ENCODE data around the gene CBARP.

CBARP gene

DNA sequence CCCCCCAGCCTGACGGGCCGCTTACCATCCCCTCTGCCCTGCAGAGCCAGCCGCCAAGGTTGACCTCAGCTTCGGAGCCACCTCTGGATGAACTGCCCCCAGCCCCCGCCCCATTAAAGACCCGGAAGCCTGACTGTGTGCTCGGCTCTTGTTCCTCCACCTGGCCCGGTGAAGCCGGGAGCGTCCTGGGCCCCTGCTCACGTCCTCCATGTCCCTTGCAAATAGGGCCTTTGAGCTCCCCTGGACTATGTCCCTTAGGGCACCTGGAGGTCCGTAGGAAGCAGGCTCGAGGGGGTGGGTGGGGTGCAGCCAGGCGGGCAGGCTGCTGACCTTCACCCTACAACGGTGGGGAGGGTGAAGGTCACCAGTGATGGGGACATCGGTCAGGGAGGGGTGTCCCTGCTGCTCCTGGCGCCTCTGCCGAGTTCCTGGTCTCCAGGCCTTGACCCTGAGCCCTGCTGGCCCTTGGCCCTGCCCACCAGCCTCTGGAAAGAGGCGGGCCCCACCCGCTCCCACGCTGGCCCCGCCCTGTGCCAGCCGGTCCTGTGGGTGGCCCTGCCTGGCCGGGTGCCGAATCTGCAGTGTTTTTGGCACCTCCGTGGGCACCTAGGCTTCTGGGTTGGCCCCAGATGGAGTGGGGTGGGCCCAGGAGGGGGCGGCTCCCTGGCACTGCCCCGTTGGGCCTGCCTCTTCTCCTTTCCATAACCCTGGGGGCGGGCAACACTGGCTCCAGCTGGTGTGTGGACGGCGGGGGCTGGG, 7.1 kb upstream of the CBARP start (continued):
- TF ChIP-seq ZSCAN16 (tag by site-specific recombination; IDR thresholded peaks at IDR 0.05) = no peak
- no peak for TF ChIP-seq ZNF311 (tag by site-specific recombination; IDR thresholded peaks at IDR 0.05; ENCODE audit: borderline replicate concordance)
- TF ChIP-seq, protein P1, sequence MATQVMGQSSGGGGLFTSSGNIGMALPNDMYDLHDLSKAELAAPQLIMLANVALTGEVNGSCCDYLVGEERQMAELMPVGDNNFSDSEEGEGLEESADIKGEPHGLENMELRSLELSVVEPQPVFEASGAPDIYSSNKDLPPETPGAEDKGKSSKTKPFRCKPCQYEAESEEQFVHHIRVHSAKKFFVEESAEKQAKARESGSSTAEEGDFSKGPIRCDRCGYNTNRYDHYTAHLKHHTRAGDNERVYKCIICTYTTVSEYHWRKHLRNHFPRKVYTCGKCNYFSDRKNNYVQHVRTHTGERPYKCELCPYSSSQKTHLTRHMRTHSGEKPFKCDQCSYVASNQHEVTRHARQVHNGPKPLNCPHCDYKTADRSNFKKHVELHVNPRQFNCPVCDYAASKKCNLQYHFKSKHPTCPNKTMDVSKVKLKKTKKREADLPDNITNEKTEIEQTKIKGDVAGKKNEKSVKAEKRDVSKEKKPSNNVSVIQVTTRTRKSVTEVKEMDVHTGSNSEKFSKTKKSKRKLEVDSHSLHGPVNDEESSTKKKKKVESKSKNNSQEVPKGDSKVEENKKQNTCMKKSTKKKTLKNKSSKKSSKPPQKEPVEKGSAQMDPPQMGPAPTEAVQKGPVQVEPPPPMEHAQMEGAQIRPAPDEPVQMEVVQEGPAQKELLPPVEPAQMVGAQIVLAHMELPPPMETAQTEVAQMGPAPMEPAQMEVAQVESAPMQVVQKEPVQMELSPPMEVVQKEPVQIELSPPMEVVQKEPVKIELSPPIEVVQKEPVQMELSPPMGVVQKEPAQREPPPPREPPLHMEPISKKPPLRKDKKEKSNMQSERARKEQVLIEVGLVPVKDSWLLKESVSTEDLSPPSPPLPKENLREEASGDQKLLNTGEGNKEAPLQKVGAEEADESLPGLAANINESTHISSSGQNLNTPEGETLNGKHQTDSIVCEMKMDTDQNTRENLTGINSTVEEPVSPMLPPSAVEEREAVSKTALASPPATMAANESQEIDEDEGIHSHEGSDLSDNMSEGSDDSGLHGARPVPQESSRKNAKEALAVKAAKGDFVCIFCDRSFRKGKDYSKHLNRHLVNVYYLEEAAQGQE (tag by site-specific recombination; IDR thresholded peaks at IDR 0.05) = 0 out of 2 replicates have a peak, but pooled peaks have one; percentile 1
- no peak for TF ChIP-seq ZNF624 (tag by site-specific recombination; IDR thresholded peaks at IDR 0.05)
- TF ChIP-seq ZNF112 (tag by site-specific recombination; IDR thresholded peaks at IDR 0.05) = no peak
- no peak for TF ChIP-seq GLI2 (tag by site-specific recombination; IDR thresholded peaks at IDR 0.05; ENCODE audit: borderline replicate concordance, low read depth)
- TF ChIP-seq ZNF473 (tag by site-specific recombination; IDR thresholded peaks at IDR 0.05) = no peak
- no peak for TF ChIP-seq MEIS1 (CRISPR knock-in tag; IDR thresholded peaks at IDR 0.05; ENCODE audit: borderline replicate concordance)
- no peak for TF ChIP-seq ZNF747 (tag by site-specific recombination; IDR thresholded peaks at IDR 0.05)
- TF ChIP-seq ZEB2 (tag by site-specific recombination; IDR thresholded peaks at IDR 0.05) = no peak; the same call in 1 of the 2 replicates
- TF ChIP-seq REPIN1 (tag by site-specific recombination; IDR thresholded peaks at IDR 0.05; ENCODE audit: low read depth) = no peak
- TF ChIP-seq, protein P2, sequence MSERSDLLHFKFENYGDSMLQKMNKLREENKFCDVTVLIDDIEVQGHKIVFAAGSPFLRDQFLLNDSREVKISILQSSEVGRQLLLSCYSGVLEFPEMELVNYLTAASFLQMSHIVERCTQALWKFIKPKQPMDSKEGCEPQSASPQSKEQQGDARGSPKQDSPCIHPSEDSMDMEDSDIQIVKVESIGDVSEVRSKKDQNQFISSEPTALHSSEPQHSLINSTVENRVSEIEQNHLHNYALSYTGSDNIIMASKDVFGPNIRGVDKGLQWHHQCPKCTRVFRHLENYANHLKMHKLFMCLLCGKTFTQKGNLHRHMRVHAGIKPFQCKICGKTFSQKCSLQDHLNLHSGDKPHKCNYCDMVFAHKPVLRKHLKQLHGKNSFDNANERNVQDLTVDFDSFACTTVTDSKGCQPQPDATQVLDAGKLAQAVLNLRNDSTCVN (tag by site-specific recombination; optimal IDR thresholded peaks at IDR 0.05) = no peak
- no peak for TF ChIP-seq ZNF169 (tag by site-specific recombination; IDR thresholded peaks at IDR 0.05)
- TF ChIP-seq ZNF140 (tag by site-specific recombination; IDR thresholded peaks at IDR 0.05) = no peak
- peak; percentile 35 for TF ChIP-seq SP3 (tag by site-specific recombination; IDR thresholded peaks at IDR 0.05)
- peak; percentile 13; the same call in 1 of the 2 replicates for TF ChIP-seq ZXDB (tag by site-specific recombination; IDR thresholded peaks at IDR 0.05)
- no peak for TF ChIP-seq ZNF664 (tag by site-specific recombination; IDR thresholded peaks at IDR 0.05)
- no peak for TF ChIP-seq ZNF223 (tag by site-specific recombination; IDR thresholded peaks at IDR 0.05)
- peak; percentile 66 for TF ChIP-seq ZNF335 (tag by site-specific recombination; conservative IDR thresholded peaks at IDR 0.05)
- TF ChIP-seq, protein P3, sequence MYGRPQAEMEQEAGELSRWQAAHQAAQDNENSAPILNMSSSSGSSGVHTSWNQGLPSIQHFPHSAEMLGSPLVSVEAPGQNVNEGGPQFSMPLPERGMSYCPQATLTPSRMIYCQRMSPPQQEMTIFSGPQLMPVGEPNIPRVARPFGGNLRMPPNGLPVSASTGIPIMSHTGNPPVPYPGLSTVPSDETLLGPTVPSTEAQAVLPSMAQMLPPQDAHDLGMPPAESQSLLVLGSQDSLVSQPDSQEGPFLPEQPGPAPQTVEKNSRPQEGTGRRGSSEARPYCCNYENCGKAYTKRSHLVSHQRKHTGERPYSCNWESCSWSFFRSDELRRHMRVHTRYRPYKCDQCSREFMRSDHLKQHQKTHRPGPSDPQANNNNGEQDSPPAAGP (tag by site-specific recombination; IDR thresholded peaks at IDR 0.05) = no peak
- TF ChIP-seq ZNF555 (tag by site-specific recombination; conservative IDR thresholded peaks at IDR 0.05) = no peak
- TF ChIP-seq, protein P4, sequence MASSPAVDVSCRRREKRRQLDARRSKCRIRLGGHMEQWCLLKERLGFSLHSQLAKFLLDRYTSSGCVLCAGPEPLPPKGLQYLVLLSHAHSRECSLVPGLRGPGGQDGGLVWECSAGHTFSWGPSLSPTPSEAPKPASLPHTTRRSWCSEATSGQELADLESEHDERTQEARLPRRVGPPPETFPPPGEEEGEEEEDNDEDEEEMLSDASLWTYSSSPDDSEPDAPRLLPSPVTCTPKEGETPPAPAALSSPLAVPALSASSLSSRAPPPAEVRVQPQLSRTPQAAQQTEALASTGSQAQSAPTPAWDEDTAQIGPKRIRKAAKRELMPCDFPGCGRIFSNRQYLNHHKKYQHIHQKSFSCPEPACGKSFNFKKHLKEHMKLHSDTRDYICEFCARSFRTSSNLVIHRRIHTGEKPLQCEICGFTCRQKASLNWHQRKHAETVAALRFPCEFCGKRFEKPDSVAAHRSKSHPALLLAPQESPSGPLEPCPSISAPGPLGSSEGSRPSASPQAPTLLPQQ (tag by site-specific recombination; IDR thresholded peaks at IDR 0.05) = peak; percentile 82
- TF ChIP-seq, protein P5, sequence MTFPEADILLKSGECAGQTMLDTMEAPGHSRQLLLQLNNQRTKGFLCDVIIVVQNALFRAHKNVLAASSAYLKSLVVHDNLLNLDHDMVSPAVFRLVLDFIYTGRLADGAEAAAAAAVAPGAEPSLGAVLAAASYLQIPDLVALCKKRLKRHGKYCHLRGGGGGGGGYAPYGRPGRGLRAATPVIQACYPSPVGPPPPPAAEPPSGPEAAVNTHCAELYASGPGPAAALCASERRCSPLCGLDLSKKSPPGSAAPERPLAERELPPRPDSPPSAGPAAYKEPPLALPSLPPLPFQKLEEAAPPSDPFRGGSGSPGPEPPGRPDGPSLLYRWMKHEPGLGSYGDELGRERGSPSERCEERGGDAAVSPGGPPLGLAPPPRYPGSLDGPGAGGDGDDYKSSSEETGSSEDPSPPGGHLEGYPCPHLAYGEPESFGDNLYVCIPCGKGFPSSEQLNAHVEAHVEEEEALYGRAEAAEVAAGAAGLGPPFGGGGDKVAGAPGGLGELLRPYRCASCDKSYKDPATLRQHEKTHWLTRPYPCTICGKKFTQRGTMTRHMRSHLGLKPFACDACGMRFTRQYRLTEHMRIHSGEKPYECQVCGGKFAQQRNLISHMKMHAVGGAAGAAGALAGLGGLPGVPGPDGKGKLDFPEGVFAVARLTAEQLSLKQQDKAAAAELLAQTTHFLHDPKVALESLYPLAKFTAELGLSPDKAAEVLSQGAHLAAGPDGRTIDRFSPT (tag by site-specific recombination; IDR thresholded peaks at IDR 0.05) = peak; percentile 80
- TF ChIP-seq SP2 (tag by site-specific recombination; IDR thresholded peaks at IDR 0.05) = peak; percentile 63
- no peak for TF ChIP-seq HOXC10 (CRISPR knock-in tag; IDR thresholded peaks at IDR 0.05)
- no peak for TF ChIP-seq ZBTB48 (tag by site-specific recombination; IDR thresholded peaks at IDR 0.05)
- no peak for TF ChIP-seq ZNF600 (tag by site-specific recombination; IDR thresholded peaks at IDR 0.05)
- TF ChIP-seq ZNF324 (tag by site-specific recombination; IDR thresholded peaks at IDR 0.05) = no peak
- TF ChIP-seq ZNF571 (tag by site-specific recombination; IDR thresholded peaks at IDR 0.05) = no peak
- no peak for TF ChIP-seq ZNF423 (tag by site-specific recombination; IDR thresholded peaks at IDR 0.05)
- no peak for TF ChIP-seq ZNF529 (tag by site-specific recombination; IDR thresholded peaks at IDR 0.05; ENCODE audit: insufficient replicate concordance)
- TF ChIP-seq OSR2 (tag by site-specific recombination; IDR thresholded peaks at IDR 0.05) = 0 out of 2 replicates have a peak, but pooled peaks have one; percentile 2
- no peak for TF ChIP-seq KLF7 (tag by site-specific recombination; IDR thresholded peaks at IDR 0.05; ENCODE audit: borderline replicate concordance)

Measured in HEK293 (cell line).